Renal pelvis (tissue), 4 donors: ENCODE data around the gene CP. TPM values are rescaled to one million over a fixed set of nuclear protein-coding genes. Genes with fewer than 3 reads are reported as not detected.
"Not testable (repeated sequence)": the region's sequence is repeated elsewhere in the genome, so short reads cannot be mapped to it uniquely, and the experiment has no call there.

Experiments
- DNase-seq: peaks from one replicate; pipeline ENCODE4 v3.0.0-alpha.2; 2013
- polyA plus RNA-seq, 3 donors: library from polyadenylated mRNA; unstranded; fragments of 120-200 nt; gene quantifications; one replicate each; pipeline ENCODE4 v1.2.1, GENCODE V29; 2013; ENCODE audit not compliant: insufficient read length in 3 of 3

CP gene
- polyA plus RNA-seq, 3 donors, result 0.33 to 0.70 (median 0.43) TPM

DNA sequence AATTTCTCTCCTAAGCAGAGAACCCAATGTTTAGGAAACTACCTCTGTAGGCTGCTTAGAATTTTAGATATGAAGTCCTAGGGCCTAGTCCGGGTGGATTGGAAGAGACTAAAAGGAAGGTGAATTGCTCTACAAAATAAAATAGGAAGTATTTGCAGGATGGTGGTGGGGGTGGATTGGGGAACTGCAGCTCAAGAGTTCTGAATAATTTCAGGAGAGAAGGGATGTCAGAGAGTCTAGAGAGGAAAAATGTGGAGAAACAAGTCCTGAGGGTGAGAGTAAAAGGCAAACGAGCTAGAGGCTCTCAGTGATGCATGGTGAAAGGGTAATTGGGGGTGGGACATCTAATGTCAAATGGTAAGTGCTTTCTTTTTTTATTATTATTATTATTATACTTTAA lies 10.2 kb upstream of the CP start:
- no peak for DNase-seq

DNA sequence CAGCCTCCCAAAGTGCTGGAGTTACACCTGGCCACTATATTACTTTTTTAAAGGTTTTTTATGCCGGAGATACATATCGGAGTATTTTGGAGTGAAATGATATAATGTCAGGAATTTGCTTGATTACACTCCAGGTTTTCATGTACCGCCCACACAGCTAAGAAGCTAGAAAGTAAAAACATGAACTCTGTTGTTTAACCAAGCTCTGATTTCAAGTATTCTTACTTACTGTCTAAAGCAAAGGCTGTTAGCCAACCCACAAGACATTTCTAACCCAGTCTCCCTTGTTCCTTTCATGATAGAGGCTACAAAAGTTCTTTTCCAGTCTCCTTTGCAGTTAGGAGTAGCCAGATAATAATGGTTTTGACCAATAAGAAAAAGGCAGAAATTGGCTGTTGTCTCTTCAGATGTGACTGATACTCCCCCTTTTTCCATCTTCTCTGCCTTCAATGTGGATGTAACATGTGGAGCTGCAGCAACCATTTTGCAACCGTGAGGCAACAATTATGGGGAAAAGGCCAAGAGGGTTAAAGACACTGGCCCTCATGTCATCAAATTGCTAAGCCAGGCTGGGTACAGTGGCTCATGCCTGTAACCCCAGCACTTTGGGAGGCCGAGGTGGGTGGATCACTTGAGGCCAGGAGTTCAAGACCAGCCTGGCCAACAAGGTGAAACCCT lies 6.1 kb upstream of the CP start:
- DNase-seq, result no peak

DNA sequence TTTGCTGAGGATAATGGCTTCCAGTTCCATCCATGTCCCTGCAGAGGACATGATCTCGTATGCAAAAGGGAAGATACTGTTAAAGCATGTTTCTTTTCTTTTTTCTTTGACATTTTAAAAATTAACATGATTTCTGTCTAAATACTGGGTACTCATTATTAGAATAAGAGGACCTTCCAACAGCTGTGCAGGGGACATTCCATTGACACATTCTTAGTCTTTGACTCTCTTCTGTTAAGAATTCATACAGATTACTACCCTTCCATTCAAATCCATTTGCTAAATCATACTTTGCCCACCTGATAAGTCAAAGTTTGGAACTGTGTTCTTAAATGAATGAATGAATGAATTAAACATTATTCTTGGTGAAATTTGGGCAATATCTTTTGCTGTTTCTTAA lies 5.1 kb upstream of the CP start:
- DNase-seq, result no peak

DNA sequence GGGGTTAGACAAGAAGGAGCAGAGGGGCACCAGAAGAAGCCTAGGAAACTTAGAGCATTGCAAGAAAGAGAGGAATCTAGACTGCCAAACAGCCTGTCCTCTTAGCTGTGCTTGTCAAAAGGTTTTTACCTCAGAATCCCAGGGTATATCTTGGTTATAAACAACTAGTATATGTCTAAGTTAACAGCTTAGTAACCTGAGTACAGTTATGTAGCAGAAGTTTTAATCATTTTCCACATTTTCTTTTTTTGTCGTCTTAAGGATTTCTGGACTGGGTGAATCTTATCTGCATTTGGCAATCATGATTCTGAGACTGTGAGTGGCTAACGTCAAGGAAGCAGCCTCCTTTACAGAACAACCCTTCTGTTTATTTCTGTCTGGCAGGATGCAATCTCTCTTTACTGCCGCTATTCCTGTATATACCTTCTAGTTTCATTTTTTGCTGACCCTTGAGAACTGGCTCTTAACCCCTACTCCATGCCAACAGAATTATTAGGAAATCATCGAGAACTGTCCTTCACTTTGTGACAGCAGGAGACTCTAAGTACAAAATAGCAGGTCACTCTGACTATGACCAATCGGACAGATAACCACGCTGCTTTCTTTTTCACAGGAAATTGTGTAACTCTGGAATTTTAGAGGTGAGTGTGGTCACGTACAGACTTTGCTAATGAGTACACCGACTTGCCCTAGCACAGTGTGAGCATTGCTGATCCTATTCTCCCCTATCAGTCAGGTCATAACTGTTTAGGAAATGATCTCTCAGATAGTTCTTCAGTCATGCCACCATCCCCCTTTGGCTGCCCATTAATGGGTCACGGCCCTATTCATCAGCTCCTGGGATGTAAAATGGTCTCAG lies 3.3 kb upstream of the CP start:
- DNase-seq, result no peak

DNA sequence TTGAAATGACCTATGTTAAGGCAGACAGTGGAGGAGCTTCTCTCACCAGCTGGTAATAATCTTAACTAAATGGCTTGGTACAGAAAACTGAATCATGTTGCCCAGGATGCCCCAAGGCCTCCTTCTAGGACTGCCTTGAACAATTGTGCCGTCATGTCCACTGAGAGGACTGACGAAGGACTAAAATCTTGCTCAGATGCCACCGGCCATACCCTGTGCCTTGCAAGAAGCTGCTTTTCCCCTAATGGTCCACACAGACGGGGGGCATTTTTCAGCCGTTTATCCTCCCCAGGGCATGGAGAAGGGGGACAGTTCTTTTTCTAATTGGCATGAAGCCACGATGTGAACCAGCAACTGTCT lies 1.8 kb upstream of the CP start:
- no peak for DNase-seq

DNA sequence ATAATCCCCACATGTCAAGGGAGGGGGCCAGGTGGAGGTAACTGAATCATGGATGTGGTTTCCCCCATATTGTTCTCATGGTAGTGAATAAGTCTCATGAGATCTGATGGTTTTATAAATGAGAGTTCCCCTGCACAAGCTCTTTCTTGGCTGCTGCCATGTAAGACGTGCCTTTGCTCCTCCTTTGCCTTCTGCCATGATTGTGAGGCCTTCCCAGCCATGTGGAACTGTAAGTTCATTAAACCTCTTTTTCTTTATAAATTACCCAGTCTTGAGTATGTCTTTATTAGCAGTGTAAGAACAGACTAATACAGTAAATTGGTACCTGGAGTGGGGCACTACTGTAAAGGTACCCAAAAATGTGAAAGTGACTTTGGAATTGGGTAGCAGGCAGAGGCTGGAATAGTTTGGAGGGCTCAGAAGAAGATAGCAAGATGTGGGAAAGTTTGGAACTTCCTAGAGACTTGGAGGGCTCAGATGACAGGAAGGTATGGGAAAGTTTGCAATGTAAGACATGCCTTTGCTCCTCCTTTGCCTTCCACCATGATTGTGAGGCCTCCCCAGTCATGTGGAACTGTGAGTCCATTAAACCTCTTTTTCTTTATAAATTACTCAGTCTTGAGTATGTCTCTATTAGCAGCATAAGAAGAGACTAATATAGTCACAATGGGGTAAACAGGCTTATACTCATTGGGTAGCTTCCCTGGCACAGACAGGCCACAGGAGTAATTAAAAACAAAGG lies 2.1 kb downstream of the CP start:
- not testable (repeated sequence) for DNase-seq

DNA sequence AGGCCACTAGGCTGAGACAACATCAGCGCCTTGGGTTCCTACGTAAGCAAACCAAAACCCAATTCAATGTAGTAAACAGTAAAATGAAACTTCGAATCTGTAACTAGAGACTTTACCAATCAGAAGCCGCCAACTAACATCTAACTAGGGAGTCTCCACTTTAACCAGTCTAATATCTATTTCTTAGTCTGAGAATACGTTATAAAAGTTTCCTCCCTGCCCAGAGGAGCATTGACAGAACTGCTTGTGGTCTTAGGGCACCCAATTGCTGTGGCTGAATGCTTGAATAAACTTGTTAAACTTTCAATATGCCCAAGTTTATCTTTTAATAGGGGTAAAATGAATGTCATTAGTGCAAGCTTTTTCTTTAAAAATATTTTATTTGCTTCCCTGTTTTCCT lies 4.3 kb downstream of the CP start:
- no peak for DNase-seq

DNA sequence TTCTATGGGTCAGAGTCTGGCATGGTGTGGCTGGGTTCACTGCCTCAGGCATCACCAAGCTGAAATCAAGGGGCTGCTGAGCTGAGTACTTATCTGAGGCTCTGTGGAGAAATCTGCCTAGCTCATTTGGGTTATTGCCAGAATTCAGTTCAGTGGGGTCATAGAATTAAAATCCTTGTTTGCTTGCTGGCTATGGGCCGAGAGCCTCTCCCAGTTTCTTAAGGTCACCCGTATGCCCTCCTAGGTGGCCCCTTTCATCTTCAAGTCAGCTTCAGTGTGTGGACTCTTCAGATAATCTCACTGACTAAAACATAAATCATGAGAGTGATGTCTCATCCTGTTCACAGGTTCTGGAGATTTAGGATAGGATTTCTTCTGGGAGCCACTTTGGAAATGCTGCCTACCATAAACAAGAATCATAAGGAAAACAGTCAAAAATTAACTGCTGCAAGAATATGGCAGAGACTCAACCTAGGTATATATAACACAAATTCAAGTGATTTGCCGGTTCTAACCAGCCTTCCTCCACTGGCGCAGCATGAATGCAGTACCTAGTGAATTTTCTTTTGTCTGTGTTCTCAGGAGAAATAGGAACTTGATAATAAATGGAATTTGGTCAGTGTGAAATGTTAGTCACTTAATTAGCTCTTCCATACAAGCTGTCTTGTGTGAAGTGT lies 5.3 kb downstream of the CP start:
- peak; percentile 29 for DNase-seq

DNA sequence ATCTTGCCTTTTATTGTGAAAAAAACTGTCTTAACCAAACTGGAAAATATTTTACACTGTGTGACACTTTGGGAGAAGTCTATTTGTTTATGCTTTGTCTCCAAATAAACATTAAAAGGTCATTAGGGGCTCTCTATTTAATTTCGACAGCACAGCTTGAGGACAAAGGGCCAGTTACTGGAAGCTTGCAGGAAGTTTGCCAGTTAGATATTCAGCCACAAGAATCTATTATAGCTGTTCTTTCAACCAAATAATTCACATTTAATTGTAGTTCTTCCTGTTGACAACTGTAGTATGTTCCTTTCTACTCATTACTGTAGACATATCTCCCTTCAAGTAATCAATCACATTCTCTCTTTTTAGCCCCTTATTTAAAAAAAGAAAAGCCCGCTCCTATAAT lies 6.1 kb downstream of the CP start:
- DNase-seq, result peak; percentile 62

DNA sequence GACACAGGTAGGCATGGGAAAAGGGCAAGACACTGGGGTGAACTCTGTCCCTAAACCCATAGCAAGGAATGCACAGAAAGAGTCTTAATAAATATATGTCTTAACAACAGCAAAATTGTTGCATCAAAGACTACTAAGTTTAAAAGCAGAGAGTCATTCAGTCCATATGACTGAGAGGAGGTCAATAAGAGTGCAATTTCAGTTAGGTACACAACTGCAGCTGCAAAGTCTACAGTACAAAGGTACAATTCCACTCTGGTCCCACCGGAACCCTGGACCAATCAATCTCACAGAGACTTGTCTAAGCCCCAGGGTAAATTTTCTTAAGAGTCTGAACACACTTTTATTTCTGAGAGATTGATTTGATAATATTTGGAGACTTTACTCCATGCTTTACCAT lies 6.9 kb downstream of the CP start:
- DNase-seq, result no peak

DNA sequence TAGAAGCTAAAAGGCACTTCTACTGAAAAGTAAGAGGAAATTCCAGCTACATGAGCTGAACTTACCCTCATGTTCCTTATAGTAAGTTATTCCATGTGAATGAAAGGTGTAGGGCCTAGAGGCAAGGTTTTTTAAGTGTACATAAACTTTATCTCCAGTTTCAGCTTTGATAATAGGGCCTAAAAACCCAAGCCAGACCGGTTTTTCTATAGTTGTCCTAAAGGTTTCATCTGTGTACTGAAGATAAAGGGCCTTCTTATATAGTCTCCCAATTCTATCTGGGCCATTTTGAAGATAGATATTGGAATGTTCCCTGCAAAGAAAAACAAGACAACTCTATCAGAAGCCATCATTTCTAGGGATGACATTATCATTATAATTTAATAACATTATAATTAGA lies 9.2 kb downstream of the CP start:
- DNase-seq, result no peak

DNA sequence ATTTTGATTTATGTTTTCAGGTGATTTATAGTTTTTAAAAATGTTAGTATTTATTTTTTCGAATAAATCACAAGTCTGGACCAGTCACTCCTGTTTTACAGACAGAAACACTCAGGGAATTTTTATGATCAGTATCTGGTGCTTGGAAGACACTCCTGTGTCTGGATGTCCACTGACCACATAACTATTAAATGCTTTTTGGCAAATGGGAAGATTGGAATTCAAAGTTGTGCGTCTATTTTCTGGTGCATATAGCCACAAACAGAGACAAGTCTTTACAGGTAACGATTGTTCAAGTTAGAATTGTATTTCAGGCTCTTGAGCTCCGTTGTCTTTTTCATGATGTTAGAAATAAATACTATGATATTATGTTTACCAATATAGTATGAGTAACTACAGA lies 12.2 kb downstream of the CP start:
- no peak for DNase-seq

DNA sequence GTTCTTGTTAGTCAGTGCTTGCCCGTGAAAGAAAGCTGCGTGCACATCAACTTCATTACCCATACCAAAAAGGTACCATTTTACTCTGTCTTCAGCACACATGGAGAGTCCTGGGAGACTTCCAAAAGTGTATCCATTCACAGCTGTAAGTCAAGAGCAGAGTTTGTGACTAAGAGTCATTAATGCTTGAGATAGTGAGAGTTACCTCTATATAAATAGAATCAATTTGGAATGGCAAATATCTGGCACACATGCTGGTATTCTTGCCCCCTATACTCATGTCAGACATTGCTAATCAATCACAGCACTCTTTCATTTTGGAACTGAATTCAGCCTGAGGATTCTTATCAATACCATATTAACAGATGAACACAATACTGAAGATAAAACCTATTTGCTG lies 14.2 kb downstream of the CP start:
- DNase-seq, result no peak

DNA sequence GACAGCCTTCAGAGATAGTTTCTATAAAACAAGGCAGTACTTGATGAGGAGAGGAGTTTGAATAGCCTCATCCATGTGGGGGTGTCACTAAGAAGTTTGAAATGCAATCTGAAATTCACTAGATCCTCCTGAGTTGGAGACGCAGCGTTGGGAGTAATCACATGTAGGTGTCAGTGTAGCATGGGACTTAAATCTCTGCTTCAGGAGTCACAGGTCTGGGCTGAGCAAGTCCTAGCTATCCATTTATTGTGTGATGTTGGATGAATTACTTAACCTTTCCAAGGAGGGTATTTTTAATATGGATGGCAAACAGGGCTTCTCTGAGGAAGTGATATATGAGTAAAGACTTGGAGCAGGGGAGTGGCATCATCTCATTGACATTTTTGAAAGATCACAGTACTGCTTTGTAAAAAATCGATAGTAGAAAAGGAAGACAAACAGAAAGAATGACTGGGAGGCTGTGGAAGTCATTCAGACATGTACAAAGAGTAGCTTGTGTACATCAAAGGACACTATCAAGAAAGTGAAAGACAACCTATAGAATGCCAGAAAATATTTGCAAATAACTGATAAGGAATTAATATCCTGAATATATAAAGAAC lies 17.1 kb downstream of the CP start:
- DNase-seq, result no peak

DNA sequence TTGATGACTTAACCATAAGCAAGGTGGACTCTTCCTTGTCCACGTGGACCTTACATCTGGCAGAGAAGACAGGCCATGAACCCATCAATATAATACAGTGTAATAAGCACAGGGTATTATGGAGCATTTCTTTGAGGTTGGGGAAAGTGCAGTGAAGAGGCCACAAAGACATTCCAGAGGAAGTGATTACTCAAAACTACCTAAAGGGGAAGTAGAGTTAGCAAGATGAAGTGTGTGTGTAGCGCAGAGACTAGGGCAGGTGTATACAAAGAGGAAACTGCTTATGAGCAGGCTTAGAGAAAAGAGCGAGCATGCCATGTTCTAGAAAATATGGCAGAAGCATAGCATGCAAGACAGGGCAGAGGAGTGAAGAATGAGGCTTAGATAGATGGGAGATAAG lies 17.9 kb downstream of the CP start:
- no peak for DNase-seq

DNA sequence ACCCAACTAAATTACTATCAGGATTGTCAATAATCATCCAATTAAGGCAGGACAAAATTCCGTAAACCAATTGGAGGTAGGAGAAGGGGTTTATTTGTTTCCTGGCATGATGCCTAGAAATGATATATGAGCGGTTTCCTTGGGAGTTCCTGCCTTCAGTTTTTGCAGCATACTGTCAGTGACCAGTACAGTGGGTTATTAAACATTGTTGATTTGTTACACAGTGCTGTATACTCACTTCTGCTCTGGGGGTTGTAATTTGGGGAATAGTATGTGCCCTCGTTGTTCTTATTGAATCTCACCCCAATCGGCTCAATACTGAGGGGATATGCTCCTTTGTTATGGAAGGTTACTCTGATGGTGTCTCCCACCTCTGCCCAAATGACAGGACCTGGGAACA lies 22.2 kb downstream of the CP start:
- DNase-seq, result no peak

DNA sequence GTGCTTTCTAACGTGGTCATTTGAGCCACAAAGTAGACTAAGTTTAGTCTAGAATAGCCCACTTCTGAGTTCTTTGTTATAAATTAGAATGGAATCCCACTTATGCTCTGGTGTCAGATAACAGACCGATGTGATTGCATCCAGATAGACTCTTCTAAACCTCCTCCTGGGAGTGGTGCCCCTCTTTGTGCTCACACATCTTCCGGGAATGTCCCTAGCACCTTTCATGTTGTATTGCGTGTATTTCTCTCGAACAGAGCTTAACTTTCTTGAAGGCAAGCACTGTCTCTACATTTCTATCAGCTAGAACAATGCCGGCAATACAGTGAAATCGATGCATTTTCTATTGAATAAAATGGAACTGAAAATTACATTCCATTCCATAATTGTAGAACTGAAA lies 23.0 kb downstream of the CP start:
- no peak for DNase-seq

DNA sequence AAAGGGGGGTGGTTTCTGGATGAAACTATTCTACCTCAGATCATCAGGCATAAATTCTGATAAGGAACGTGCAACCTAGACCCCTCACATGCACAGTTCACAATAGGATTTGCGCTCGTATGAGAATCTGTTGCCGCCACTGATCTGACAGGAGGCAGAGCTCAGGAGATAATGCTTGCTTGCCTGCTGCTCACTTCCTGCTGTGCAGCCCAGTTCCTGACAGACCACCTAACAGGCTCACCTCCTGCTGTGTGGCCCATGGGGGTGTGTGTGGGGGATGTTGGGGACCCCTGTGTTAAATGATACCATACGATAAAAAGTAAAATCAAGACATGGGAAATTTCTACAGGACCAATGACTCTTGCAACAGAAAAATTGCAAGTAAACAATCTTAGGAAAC lies 24.0 kb downstream of the CP start:
- DNase-seq, result no peak

DNA sequence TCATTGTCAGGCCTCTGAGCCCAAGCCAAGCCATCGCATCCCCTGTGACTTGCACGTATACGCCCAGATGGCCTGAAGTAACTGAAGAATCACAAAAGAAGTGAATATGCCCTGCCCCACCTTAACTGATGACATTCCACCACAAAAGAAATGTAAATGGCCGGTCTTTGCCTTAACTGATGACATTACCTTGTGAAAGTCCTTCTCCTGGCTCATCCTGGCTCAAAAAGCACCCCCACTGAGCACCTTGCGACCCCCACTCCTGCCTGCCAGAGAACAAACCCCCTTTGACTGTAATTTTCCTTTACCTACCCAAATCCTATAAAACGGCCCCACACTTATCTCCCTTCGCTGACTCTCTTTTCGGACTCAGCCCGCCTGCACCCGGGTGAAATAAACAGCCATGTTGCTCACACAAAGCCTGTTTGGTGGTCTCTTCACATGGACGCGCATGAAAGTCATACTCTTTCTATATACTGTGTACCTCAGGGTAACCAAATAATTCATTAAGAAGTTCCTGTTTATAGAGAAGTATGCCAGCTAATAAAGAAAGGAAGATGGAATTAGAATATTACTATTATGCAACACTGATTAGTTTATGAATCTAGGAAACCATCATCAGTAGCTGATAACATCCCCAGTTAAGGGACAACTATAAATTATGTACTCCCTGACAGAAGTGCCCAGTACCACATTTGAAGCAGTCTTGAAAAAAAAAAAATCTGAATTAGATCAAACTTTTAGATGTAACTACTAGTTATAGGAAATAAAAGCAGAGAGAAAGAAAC lies 24.6 kb downstream of the CP start:
- not testable (repeated sequence) for DNase-seq

DNA sequence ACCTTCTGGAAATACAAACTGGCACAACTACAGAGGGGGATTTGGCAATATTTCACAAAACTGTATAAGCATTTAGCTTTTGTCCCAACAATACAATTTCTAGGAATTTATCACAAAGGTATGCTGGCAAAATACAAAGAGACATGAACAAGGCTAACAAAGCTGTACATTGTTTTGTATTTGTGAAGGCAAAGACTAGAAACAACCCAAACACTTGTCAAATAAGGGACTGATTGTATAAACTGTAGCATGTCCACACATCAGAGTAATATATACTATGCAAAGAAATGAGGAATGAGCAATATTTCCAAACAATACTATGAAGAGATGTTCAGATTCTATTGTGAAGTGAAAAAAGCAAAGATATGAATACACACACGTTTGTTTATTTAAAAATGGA lies 26.4 kb downstream of the CP start:
- no peak for DNase-seq

DNA sequence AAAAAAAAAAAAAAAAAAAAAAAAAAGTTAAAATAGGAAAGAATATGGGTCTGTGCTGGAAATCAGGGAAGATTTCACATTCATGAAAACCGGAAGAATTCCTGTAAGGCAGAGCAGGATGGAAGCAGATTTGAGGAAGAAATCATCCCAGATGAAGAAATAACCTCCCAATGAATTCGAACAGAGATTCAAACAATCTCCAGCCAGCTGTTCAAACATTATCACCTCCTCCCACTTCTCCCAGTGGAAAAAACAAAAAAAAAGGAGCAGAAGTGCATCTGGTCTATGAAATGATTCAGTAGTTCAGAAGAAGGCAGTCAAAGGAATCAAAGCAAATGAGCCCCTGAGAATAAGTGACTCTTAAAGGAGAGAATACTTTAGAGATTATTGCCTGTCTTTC lies 33.1 kb downstream of the CP start:
- no peak for DNase-seq
